ENCODE measurements around the gene NEK7.

DNA sequence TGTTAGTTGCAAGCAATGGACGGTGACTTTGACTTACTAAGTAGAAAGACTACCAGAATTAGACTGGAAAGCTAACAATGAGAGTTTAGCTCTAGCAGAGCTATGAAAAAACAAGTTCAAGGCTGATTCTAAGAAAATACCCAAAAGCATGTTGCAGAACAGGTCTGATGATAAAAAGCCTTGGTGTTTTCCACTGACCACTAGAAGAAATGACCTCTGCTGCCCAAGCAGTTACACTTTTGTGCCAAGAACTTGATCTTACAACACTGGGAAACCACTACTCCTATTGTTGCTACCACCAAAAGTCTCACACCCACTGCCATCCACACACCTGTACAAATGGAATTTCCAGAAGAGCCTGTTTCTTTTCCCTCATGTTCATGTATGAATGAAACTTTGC is 21.4 kb upstream of the NEK7 start:
- TF ChIP-seq, protein P1, sequence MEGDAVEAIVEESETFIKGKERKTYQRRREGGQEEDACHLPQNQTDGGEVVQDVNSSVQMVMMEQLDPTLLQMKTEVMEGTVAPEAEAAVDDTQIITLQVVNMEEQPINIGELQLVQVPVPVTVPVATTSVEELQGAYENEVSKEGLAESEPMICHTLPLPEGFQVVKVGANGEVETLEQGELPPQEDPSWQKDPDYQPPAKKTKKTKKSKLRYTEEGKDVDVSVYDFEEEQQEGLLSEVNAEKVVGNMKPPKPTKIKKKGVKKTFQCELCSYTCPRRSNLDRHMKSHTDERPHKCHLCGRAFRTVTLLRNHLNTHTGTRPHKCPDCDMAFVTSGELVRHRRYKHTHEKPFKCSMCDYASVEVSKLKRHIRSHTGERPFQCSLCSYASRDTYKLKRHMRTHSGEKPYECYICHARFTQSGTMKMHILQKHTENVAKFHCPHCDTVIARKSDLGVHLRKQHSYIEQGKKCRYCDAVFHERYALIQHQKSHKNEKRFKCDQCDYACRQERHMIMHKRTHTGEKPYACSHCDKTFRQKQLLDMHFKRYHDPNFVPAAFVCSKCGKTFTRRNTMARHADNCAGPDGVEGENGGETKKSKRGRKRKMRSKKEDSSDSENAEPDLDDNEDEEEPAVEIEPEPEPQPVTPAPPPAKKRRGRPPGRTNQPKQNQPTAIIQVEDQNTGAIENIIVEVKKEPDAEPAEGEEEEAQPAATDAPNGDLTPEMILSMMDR (conservative IDR thresholded peaks at IDR 0.05; ENCODE audit: low read length): no peak
- no peak for TF ChIP-seq EZH2phosphoT487 (IDR thresholded peaks at IDR 0.05; ENCODE audit: borderline replicate concordance, low read depth, low read length)

All from OCI-LY7 (cell line).